Esophagus (tissue), 2 donors: ENCODE data around the gene OR10G6. TPM values are rescaled to one million over a fixed set of nuclear protein-coding genes. Genes with fewer than 3 reads are reported as not detected.

Experiments
- H3K27ac ChIP-seq, 2 donors: one replicate each; pipeline ENCODE4 v1.5.1; 2013; ENCODE audit warnings: low read depth in 2 of 2, mild to moderate bottlenecking in 2 of 2, inconsistent platforms in 1 of 2, low read length in 1 of 2, moderate library complexity in 1 of 2
- H3K27me3 ChIP-seq, 2 donors: one replicate each; pipeline ENCODE4 v1.6.1; 2013; ENCODE audit warnings: low read length in 2 of 2, control low read depth in 1 of 2, mild to moderate bottlenecking in 1 of 2; ENCODE audit not compliant: insufficient read depth in 2 of 2, control insufficient read depth in 1 of 2
- H3K36me3 ChIP-seq, 2 donors: one replicate each; pipeline ENCODE4 v1.6.1; 2013; ENCODE audit warnings: low read length in 1 of 2; ENCODE audit not compliant: control insufficient read depth in 2 of 2, insufficient read depth in 2 of 2
- H3K4me1 ChIP-seq, 2 donors: one replicate each; pipeline ENCODE4 v1.6.1; 2013; ENCODE audit warnings: low read length in 1 of 2; ENCODE audit not compliant: control insufficient read depth in 2 of 2, insufficient read depth in 2 of 2
- H3K4me3 ChIP-seq, 2 donors: one replicate each; pipeline ENCODE4 v1.5.1; 2013; ENCODE audit warnings: low read length in 2 of 2, mild to moderate bottlenecking in 2 of 2, low read depth in 1 of 2, moderate library complexity in 1 of 2
- H3K9me3 ChIP-seq, 2 donors: one replicate each; pipeline ENCODE4 v1.6.1; 2013; ENCODE audit warnings: mild to moderate bottlenecking in 2 of 2, low read depth in 1 of 2, low read length in 1 of 2, moderate library complexity in 1 of 2; ENCODE audit not compliant: control insufficient read depth in 2 of 2, insufficient read depth in 1 of 2
- WGBS, 2 donors: extraction: QIAGEN DNeasy Blood & Tissue Kit; methylation state at CpG; one replicate each; pipeline ENCODE4 v1.1.7; 2013; 5-methylcytosine and 5-hydroxymethylcytosine counted together
- polyA plus RNA-seq, 2 donors: library from polyadenylated mRNA; stranded (reverse); fragments of 200-250 nt; gene quantifications; one replicate each; pipeline ENCODE4 v1.2.3, GENCODE V29; 2013
- donor health status: healthy with polysubstance abuse.
- donor health status: Bipolar disorder and iron deficiency.

OR10G6 gene
- polyA plus RNA-seq, 2 donors, result not detected

GRCh38 chr11:123976770-123977560 is 18.0 kb downstream of the OR10G6 start:
- no peak overlapping the region for H3K27ac ChIP-seq
- H3K9me3 ChIP-seq, result peaks cover 0 to 8% of the 10 kb centered on the region in 2 donors
- no peaks in the 10 kb centered on the region for H3K27me3 ChIP-seq
- no peaks in the 10 kb centered on the region for H3K4me1 ChIP-seq
- H3K4me3 ChIP-seq, result no peak overlapping the region
- WGBS, 2 donors, result 85 to 89% methylated on average over 18 of the region's 18 CpGs
- H3K36me3 ChIP-seq, result no peaks in the 10 kb centered on the region

GRCh38 chr11:123973816-123974215 is 21.1 kb downstream of the OR10G6 start:
- WGBS, 2 donors, result 50 to 58% methylated on average over 1 of the region's 1 CpG

GRCh38 chr11:123956752-123957151 is 38.2 kb downstream of the OR10G6 start:
- no peak overlapping the region for H3K4me3 ChIP-seq
- no peaks in the 10 kb centered on the region for H3K4me1 ChIP-seq
- H3K27ac ChIP-seq, result no peak overlapping the region
- no peaks in the 10 kb centered on the region for H3K27me3 ChIP-seq
- no peaks in the 10 kb centered on the region for H3K36me3 ChIP-seq
- no peaks in the 10 kb centered on the region for H3K9me3 ChIP-seq

More at GRCh38 chr11:123973816-123974215, 21.1 kb downstream of the OR10G6 start:
- Histone ChIP-seq H3K9me3 (peaks cover 0 to 4% of the 10 kb centered on the region in 2 donors), H3K36me3 (no peaks in the 10 kb centered on the region), H3K27me3 (no peaks in the 10 kb centered on the region), H3K4me3 (no peak overlapping the region), H3K27ac (no peak overlapping the region), H3K4me1 (no peaks in the 10 kb centered on the region)

DNA sequence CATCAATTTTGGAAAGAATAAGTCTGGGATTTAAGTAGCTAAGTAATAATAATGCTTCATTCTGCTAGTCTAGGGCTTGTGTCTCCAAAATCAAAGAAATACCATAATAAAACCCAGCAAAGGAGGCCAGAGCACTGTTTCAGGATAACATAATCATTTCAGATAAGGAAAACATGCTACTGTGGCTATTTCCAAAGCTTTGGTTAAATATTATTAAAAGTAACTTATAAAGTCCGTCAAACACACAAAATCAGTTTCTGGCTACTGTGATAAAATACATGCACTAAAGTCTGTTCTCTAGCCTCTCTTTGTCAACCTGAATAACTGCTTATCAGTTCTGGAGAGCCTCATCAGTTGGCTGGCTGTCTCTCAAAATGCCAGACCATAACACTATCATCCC is 49.8 kb downstream of the OR10G6 start:
- no peaks in the 10 kb centered on the region for H3K27me3 ChIP-seq
- no peak overlapping the region for H3K4me3 ChIP-seq
- H3K9me3 ChIP-seq, result peaks cover 2 to 3% of the 10 kb centered on the region in 2 donors
- no peaks in the 10 kb centered on the region for H3K4me1 ChIP-seq
- H3K36me3 ChIP-seq, result no peaks in the 10 kb centered on the region
- WGBS, 2 donors, result 30 to 41% methylated on average over 1 of the region's 1 CpG
- H3K27ac ChIP-seq, result no peak overlapping the region

Other genes with a start within 250 kb of the OR10G6 start
- gene OR6X1, start 240.6 kb downstream of the OR10G6 start, polyA plus RNA-seq, result not detected
- not detected for gene OR6M1, start 188.8 kb downstream of the OR10G6 start, polyA plus RNA-seq
- not detected for gene TMEM225, start 109.5 kb downstream of the OR10G6 start, polyA plus RNA-seq
- not detected for gene OR8D4, start 93.0 kb downstream of the OR10G6 start, polyA plus RNA-seq
- not detected for gene OR4D5, start 55.5 kb downstream of the OR10G6 start, polyA plus RNA-seq
- gene OR6T1, start 51.3 kb downstream of the OR10G6 start, polyA plus RNA-seq, result not detected
- gene OR10S1, start 17.4 kb downstream of the OR10G6 start, polyA plus RNA-seq, result not detected
- not detected for gene OR10G4, start 17.8 kb upstream of the OR10G6 start, polyA plus RNA-seq
- not detected for gene OR10G9, start 27.9 kb upstream of the OR10G6 start, polyA plus RNA-seq
- not detected for gene OR10G8, start 31.6 kb upstream of the OR10G6 start, polyA plus RNA-seq
- gene OR10G7, start 46.2 kb upstream of the OR10G6 start, polyA plus RNA-seq, result not detected
- 1 to 10 TPM; 6.6 TPM for gene VWA5A, start 120.3 kb upstream of the OR10G6 start, polyA plus RNA-seq
- gene OR10D3, start 188.2 kb upstream of the OR10G6 start, polyA plus RNA-seq, result not detected
- not detected for gene OR8G1, start 245.9 kb upstream of the OR10G6 start, polyA plus RNA-seq